GM21529 (cell line): Measurements from ENCODE around the gene RPL9.
"Not testable (repeated sequence)": the region's sequence is repeated elsewhere in the genome, so short reads cannot be mapped to it uniquely, and the experiment has no call there.

Experiments used
- ATAC-seq: cut with Tn5 transposase; IDR thresholded peaks from one replicate; pipeline ENCODE4 v1.9.1; 2021; ENCODE audit not compliant: unreplicated experiment

The RPL9 gene

DNA sequence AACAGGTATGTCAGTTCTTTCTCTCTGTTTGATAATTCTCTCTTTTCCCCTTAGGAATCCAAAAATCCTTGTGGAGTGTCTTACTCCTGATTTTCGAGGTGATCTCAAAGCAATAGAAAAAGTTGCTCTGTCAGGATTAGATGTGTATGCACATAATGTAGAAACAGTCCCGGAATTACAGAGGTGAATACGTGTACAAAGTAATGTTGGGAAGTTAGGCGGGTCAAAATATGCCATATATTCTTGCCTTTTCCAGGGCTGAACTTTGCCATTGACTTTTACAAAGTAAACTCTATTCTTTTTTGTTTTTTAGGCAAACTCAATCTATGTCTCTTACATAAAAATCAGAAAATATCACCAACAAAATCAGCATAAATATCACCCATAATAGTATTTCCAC, 8.7 kb upstream of the RPL9 start:
- ATAC-seq = no peak

DNA sequence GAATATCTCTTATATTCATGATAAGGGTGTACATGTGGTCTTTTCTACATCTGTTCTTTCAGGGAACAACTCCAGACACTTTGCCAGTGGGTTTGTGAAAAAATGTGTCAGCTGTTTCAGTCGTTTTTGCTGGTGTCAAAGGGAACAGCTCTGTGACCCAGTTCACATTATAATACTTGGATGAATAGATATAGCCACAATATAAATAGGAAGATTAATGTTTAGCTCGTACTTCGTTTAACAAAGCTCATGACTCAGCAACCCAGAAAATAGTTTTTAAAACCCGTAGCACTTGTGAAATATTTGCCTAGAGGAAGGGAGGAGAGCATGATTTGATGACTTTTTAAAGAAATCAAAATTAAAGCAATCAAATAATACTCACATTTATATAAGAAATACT, 8.0 kb upstream of the RPL9 start:
- ATAC-seq = no peak

DNA sequence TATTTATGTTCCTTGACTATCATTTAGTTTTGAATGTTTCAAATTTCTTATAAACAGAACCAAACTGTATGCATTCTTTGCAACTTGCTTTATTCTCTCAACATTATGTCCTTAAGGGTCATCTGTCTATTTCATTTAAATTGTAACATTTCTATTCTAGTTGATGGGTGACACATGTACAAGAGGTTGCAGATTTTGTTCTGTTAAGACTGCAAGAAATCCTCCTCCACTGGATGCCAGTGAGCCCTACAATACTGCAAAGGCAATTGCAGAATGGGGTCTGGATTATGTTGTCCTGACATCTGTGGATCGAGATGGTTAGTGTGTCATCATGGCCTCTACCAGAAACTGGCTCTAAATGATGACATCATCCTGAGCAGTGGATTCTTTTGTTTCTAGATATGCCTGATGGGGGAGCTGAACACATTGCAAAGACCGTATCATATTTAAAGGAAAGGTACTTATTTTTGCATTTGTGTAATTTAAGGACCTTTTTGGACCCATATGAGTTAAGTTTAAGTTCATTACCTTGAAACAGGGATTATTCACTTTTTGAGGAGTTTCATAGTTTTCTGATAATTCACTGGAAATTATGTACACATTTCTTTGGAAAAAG, 6.3 kb upstream of the RPL9 start:
- ATAC-seq = no peak

DNA sequence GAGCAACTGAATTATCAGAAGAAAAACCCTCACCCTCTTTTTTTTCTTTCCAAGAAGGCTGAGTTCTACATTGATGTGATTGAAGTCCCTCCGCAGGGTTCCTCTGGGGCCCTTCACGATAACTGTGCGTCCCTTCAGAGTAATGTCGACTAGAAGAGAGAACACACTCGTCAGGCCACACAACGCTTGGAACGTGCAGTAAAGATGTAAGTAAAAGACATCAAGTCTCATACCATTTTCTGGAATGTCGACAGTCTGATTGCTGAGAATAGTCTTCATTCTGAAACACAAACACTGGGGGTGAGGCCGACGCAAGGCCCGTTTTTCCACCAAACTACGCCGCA, 589 bp downstream of the RPL9 start:
- not testable (repeated sequence) for ATAC-seq

DNA sequence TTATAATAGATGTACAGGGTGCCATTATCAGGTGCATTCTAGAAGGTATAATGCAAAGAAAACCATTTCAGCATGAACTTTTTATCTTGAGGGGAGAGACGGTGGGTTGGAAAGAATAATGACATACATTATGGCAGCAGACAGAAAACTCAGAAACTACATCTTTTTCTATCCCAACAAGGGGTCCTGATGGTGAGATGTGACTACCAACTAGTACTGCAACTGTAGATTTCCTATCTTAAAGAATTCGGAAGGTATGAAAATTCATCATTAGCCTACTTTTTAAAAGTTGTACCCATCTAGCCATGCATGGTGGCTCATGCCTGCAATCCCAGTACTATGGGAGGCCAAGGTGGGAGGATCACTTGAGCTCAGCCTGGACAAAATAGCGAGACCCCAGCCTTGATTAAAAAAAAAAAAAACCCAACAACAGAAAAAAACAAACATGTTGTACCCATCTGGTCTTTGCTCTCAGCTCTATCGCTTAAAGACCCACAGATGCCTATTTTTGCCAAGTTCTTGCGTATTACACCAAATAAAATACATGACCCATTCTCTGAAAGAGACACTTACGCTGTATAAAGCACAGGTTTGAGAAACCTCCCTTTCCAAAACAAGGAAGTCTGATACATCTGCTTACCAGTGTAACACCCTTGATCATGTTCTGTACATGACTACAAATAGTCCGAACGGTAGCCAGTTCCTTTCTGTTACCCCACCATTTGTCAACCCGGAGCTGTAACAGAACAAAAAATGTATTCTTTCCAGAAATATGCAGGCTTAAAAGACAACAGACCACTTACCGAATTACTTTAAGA, 1.6 kb downstream of the RPL9 start:
- ATAC-seq = no peak

DNA sequence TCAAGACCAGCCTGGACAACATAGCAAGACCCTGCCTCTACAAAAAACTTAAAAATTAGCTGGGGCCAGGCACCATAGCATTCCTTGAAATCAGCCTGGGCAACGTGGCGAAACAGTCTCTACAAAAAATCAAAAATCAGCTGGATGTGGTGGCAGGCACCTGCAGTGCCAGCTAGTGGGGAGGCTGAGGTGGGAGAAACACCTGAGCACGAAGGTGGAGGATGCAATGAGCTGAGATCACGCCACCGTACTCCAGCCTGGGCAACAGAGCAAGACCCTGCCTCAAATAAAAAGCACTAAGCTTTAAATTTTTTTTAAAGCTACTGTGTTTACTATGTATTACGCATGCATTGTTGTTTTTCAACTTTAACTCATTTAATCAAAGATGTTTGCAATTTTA, 3.2 kb downstream of the RPL9 start:
- no peak for ATAC-seq

DNA sequence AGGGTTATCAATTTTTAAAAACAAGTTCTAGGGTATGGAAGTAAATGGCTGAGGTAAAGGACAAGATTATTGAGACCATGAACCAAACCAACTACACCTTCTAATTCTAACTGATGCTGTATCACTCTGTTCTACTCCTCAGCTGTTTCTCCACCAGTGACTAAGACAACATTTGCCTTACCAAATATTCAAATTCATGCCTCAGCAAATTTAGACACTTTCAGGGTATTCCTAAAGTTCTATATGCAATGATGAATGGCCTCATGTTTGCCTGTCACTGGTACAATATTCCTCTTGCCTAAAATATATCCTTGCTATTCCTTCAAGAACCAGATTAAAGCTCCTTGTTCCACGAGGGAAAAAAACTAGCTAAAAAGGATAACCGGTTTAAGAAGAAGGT, 5.0 kb downstream of the RPL9 start:
- no peak for ATAC-seq

DNA sequence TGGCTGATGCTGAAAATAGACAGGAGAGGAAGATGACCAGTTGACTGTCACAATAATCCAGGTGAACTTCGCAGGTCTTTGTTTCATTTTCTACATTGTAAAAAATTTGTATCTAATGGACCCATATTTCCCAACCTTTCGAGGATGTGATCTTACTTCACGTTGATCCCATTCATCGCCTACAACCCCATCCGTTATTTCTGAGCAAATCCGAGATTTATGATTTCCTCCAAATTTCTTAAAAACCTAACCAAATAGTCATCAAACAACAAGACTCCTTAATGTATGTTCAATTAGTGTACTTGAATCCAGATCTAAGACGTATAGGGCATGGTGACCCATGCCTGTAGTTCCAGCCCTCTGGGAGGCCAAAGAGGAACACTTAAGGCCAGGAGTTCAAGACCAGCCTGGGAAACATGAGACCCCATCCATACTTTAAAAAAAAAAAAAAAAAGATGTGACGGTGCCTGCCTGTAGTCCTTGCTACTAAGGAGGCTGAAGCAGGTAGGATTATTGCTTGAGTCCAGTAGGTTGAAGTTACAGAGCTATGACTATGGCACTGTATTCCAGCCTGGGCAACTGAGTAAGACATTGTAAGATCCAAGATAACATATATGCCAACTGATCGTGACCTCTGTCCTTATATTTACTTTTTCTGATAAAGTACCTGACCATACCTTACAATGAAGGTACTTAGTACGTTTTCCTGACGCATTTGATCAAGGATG, 5.7 kb downstream of the RPL9 start:
- ATAC-seq = no peak

DNA sequence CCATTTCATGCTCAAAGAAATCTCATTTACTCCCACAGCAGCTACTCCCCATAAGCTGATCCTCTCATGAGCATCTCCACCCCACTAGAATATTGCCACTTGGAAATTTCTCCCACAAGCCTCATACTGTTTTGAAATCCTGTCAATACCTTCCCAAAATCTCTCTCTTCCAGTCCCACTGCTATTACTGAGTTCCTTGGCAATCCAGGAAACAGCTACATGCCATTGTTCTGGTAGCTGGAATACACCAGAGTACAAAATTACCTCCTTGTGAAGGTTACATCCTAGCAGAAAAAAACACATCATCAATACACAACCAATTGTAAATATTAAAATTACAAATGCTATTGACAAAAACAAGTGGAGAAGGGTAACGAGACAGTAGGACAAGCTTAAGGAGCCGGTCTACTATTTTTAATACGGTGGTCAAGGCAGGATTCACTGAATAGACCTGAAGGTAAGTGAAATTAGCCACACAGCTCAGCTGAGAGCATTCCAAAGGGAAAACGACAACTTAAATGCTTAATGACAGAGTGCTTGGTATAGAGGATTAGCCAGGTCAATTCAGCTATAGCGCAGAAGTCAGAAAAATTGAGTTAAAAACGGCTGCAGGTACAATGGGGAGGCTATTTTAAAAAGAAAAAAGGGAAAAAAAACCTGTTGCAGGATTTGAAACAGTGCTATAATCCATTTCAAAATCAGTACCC, 6.4 kb downstream of the RPL9 start:
- no peak for ATAC-seq

DNA sequence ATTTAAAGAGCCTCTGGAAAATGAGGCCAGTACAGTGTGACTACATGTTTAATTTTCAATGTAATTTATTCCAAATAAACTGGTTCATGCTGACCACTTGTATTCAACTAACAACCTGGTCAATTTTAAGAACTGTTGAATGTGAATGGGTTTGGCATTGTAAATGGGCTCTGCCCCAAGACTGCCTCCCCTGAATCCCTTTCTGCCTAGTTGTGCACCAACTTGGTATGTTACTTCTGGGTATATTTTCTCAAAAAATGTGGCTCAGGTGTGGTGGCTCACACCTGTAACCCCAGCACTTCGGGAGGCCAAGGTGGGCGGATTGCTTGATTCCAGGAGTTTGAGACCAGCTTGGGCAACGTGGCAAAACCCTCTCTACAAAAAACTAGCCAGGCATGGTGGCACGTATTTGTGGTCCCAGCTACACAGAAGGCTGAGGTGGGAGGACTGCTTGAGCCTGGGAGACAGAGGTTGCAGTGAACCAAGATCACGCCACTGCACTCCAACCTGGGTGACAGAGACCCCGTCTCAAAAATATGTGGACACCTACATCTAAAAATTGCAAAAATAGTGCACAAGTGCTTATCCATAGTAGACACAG, 7.2 kb downstream of the RPL9 start:
- no peak for ATAC-seq

DNA sequence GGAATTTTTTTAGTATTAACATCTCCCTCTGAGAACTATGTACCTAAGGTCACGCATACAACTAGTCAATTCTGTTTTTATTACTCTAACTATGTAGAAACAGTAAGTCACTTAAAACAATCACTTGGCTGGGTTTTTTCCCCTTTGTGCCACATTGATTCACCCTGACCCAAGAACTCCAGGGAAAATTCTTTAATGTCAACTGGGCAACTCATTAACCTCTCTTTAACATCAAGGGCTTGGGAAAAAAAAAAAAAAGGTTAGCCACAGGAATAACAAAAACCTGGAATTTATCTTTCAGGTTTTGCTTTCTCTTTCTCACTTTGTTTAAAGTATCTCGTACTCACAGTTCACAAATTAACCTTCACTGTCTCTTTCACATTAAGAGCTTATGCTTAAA, 8.1 kb downstream of the RPL9 start:
- no peak for ATAC-seq

DNA sequence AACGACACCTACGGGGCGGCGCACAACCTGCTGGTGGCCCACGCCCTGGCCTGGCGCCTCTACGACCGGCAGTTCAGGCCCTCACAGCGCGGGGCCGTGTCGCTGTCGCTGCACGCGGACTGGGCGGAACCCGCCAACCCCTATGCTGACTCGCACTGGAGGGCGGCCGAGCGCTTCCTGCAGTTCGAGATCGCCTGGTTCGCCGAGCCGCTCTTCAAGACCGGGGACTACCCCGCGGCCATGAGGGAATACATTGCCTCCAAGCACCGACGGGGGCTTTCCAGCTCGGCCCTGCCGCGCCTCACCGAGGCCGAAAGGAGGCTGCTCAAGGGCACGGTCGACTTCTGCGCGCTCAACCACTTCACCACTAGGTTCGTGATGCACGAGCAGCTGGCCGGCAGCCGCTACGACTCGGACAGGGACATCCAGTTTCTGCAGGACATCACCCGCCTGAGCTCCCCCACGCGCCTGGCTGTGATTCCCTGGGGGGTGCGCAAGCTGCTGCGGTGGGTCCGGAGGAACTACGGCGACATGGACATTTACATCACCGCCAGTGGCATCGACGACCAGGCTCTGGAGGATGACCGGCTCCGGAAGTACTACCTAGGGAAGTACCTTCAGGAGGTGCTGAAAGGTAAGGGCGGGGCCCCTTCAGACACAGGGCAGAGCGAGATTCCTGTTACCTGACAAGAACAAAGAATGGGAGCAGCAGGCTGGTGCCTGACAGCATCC, 11.7 kb downstream of the RPL9 start:
- peak; percentile 86 for ATAC-seq

DNA sequence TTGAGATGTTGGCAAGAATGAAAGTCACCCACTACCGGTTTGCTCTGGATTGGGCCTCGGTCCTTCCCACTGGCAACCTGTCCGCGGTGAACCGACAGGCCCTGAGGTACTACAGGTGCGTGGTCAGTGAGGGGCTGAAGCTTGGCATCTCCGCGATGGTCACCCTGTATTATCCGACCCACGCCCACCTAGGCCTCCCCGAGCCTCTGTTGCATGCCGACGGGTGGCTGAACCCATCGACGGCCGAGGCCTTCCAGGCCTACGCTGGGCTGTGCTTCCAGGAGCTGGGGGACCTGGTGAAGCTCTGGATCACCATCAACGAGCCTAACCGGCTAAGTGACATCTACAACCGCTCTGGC, 12.3 kb downstream of the RPL9 start:
- ATAC-seq = no peak

DNA sequence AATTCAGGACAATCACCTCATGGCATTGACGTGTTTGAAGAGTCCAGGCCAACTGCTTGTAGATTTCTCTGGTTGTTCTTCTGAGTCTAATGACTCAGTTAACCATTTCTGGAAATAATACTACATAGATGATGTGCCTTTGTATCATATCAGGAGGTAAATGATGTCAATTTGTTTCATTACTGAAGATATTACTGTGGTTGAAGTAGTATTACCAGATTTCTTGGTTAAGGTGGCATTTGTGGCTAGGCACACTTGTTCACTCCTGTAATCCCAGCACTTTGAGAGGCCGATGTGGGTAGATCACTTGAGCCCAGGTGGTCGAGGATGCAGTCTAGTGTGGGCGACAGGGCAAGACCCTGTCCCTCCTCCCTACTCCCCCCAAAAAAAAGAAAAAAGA, 15.7 kb downstream of the RPL9 start:
- ATAC-seq = no peak

DNA sequence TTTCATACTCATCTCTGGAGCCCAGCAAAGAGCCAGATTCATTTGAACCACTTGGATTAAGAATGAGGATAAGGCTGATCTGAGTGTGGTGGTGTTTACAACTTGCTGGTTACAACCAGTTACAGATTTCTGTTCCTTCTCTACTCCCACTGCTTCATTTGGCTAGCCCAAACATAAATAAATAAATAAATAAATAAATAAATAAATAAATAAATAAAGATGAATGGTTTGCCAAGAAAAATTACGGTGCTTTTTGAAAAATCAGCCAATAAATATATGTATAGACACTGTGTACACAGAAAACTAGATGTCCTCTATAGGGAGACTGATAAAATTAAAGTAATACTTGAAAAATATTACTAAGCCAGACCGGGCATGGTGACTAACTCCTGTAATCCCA, 17.1 kb downstream of the RPL9 start:
- no peak for ATAC-seq

DNA sequence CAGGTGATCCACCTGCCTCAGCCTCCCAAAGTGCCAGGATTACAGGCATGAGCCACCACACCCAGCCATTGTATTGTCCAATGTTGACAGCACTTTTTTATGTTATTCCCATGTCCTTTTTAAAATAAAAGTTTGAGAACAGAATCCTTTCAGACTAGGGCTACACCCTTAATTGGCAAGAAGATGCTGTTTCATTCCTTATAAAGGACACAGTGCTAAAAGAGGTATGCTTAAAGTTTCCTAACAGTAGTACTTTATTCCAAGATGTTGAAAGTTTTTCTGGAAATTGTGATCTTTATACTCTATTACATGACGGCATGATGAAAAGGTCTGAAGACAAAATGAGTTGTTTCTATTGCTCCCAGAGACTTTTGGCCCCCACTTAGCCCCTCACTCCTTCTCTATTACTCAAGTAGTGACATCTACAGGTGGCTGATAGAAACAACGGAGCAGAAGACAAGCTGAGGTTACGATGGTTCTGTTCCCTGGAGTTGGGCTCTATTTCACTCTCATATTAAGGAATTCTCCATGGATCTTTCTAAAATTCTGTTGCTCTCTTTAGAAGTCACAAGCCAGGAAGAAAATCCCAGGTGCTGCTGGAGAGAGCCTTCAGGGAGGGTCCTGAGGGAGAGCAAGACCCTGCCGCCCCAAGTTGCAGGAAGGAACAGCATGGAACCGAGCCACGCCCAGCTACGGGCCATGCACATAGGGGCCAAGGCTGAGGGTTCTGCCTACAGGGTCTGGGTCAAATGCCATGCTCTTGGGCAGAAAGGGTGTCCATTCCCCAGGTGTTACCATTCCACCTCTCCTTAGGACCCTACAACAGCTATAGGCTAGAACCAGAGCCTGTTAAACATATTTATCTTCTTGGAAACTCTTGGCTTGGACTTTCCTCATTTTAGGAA, 22.8 kb downstream of the RPL9 start:
- ATAC-seq = no peak

DNA sequence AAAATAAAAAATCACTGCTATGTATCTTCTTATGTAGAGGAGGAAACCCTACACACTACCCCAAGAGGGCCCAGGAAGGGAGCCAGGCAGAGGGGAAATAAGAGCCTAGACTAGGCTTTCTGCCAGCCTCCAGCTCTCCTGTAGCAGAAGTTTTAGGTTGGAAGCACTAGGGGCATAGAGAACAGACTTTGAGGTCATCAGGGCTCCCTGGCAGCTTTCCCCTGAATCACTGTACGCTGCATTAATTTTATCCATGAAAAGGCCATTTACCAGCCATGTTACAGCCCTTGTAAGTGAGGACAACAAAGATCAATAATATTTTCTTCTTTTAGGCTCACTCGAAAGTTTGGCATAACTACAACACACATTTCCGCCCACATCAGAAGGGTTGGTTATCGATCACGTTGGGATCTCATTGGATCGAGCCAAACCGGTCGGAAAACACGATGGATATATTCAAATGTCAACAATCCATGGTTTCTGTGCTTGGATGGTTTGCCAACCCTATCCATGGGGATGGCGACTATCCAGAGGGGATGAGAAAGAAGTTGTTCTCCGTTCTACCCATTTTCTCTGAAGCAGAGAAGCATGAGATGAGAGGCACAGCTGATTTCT, 24.7 kb downstream of the RPL9 start:
- ATAC-seq = no peak

DNA sequence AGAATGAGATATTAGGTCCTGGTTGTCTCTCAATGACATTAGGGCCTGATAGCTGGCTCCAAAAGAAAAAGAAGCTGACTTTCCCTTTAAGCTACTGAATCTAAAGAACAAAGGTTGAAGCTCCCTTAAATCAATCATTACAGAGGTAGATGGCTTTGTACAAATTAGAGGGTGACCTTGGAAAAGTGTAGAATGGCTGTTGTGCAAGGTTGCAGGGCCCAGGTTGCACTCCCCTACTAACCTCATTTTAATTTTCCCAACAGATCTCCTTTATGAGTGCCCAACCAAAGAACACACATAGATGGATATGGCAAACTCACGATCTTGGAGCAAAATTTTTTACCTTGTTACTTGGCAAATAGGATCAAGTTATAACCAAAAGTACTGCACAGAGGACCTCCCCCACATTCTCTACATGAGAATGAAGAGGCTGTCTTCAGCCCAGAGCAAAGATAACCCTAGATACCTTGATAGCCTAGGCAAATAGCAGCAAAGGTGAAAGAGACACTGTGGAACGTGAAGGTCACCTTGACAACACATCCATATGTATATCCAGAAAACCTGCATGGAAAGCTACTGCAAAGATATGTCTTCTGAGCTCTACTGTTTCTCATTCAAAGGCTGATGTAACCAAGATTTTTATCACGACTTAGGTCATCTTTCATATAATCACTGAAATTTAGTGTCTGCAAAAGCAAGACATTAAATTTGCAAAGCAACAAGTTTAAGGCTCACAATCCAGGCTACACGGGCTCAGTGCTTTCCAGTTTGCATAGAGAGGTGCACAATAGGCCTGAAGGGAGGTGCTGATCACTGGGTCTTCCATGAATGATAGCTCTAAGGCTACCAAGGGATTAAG, 29.0 kb downstream of the RPL9 start:
- no peak for ATAC-seq
